ENCODE results near the gene EIF4B.

DNA sequence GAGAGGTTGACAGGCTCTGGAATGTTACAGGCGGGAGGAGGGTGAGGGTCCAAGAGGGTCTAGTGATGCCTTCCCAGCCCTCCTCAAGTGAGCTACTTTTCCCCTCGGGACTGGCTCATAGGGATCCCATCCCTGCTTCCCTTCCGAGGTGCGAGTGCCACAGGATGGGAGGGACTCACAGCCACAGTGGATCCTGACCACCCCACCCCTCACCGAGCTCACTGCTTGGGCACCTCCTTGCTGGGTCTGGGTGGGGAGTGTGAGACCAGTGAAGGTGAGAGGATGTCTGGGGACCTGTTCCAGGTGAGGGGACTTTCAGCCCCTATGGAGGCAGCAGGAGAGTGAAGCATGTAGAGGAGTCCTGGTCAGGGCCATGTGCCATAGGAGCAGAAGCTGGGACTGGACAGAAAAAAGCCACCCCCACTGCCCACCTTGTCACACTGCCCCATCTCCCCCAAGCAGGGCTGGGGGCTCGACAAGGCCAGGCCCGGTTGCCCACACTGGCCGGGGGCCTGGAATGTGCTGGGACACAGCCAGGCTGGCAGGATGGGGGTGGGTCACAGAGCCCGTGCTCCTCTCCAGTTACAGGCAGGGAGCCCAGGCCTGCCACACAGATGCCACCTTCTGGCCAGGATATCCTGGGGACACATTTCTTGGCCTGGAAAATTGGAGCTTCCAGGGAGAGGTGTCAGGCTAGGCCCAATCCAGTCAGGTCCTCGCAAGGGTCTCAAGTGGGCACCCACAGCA is 42.0 kb downstream of the EIF4B start:
- TF ChIP-seq, protein P1, sequence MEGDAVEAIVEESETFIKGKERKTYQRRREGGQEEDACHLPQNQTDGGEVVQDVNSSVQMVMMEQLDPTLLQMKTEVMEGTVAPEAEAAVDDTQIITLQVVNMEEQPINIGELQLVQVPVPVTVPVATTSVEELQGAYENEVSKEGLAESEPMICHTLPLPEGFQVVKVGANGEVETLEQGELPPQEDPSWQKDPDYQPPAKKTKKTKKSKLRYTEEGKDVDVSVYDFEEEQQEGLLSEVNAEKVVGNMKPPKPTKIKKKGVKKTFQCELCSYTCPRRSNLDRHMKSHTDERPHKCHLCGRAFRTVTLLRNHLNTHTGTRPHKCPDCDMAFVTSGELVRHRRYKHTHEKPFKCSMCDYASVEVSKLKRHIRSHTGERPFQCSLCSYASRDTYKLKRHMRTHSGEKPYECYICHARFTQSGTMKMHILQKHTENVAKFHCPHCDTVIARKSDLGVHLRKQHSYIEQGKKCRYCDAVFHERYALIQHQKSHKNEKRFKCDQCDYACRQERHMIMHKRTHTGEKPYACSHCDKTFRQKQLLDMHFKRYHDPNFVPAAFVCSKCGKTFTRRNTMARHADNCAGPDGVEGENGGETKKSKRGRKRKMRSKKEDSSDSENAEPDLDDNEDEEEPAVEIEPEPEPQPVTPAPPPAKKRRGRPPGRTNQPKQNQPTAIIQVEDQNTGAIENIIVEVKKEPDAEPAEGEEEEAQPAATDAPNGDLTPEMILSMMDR (IDR thresholded peaks at IDR 0.05 in 2 of 3, conservative IDR thresholded peaks at IDR 0.05 in 1 of 3; ENCODE audit: borderline replicate concordance in 1 of 3, insufficient read depth in 1 of 3, low read depth in 2 of 3, low read length in 2 of 3), result peak in 2 of 3 experiments; percentile 47 to 50; a peak in 4 of 6 replicates
- TF ChIP-seq, protein P2, sequence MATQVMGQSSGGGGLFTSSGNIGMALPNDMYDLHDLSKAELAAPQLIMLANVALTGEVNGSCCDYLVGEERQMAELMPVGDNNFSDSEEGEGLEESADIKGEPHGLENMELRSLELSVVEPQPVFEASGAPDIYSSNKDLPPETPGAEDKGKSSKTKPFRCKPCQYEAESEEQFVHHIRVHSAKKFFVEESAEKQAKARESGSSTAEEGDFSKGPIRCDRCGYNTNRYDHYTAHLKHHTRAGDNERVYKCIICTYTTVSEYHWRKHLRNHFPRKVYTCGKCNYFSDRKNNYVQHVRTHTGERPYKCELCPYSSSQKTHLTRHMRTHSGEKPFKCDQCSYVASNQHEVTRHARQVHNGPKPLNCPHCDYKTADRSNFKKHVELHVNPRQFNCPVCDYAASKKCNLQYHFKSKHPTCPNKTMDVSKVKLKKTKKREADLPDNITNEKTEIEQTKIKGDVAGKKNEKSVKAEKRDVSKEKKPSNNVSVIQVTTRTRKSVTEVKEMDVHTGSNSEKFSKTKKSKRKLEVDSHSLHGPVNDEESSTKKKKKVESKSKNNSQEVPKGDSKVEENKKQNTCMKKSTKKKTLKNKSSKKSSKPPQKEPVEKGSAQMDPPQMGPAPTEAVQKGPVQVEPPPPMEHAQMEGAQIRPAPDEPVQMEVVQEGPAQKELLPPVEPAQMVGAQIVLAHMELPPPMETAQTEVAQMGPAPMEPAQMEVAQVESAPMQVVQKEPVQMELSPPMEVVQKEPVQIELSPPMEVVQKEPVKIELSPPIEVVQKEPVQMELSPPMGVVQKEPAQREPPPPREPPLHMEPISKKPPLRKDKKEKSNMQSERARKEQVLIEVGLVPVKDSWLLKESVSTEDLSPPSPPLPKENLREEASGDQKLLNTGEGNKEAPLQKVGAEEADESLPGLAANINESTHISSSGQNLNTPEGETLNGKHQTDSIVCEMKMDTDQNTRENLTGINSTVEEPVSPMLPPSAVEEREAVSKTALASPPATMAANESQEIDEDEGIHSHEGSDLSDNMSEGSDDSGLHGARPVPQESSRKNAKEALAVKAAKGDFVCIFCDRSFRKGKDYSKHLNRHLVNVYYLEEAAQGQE (IDR thresholded peaks at IDR 0.05; ENCODE audit: low read depth), result no peak
- TF ChIP-seq POLR2A (IDR thresholded peaks at IDR 0.05; ENCODE audit: borderline replicate concordance, extremely low read depth, insufficient read depth, insufficient read length) (peak; percentile 40), SP1 (IDR thresholded peaks at IDR 0.05; ENCODE audit: low read depth) (no peak), CEBPB (IDR thresholded peaks at IDR 0.05; ENCODE audit: low read depth) (no peak), POLR2AphosphoS5 (IDR thresholded peaks at IDR 0.05; ENCODE audit: low read depth, low read length) (0 out of 2 replicates have a peak, but pooled peaks have one; percentile 24), EZH2 (IDR thresholded peaks at IDR 0.05) (no peak), YY1 (IDR thresholded peaks at IDR 0.05; ENCODE audit: extremely low read depth, insufficient replicate concordance, low read depth, low read length) (no peak), TCF7L2 (IDR thresholded peaks at IDR 0.05; ENCODE audit: borderline replicate concordance, extremely low read depth, insufficient read depth, insufficient read length) (no peak)
- TF ChIP-seq, protein P3, sequence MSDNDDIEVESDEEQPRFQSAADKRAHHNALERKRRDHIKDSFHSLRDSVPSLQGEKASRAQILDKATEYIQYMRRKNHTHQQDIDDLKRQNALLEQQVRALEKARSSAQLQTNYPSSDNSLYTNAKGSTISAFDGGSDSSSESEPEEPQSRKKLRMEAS (IDR thresholded peaks at IDR 0.05), result no peak

Measured in HCT116 (cell line).